Type B pancreatic cell (in vitro differentiated cells): ENCODE data around the gene TCP1. TPM values are rescaled to one million over a fixed set of nuclear protein-coding genes. Genes with fewer than 3 reads are reported as not detected.
"Not testable (repeated sequence)": the region's sequence is repeated elsewhere in the genome, so short reads cannot be mapped to it uniquely, and the experiment has no call there.

Experiments used
- DNase-seq: peaks from one replicate; pipeline ENCODE4 v3.0.0; 2021; ENCODE audit warnings: mixed read lengths; ENCODE audit not compliant: unreplicated experiment; ENCODE audit errors: extremely low spot score
- H3K27ac Mint-ChIP-seq: 2 replicates; pipeline ENCODE4 v1.8.0; 2021; ENCODE audit warnings: mild to moderate bottlenecking, mixed read lengths
- H3K27me3 Mint-ChIP-seq: 2 replicates; pipeline ENCODE4 v1.8.0; 2021; ENCODE audit warnings: mixed read lengths
- H3K36me3 Mint-ChIP-seq: 2 replicates; pipeline ENCODE4 v1.8.0; 2021; ENCODE audit warnings: mixed read lengths
- H3K4me1 Mint-ChIP-seq: one replicate; pipeline ENCODE4 v1.8.0; 2021; ENCODE audit warnings: mixed read lengths; ENCODE audit not compliant: unreplicated experiment
- H3K4me3 Mint-ChIP-seq: 2 replicates; pipeline ENCODE4 v1.8.0; 2021; ENCODE audit warnings: mild to moderate bottlenecking, mixed read lengths
- H3K9me3 Mint-ChIP-seq: 2 replicates; pipeline ENCODE4 v1.8.0; 2021; ENCODE audit warnings: mixed read lengths
- CTCF ChIP-seq: fragments of 200-600 bp; sonication (generic); conservative IDR thresholded peaks from 2 replicates; pipeline ENCODE4 v1.5.0; 2021; ENCODE audit warnings: antibody characterized with exemption, mild to moderate bottlenecking
- total RNA-seq: library from RNA; stranded (reverse); gene quantifications from 2 replicates; pipeline ENCODE4 v1.2.1, GENCODE V29; 2021; ENCODE audit warnings: low replicate concordance

Gene TCP1
- total RNA-seq, 1 donor from 2014 or later: 235 TPM

GRCh38 chr6:159821122-159821521 is 31.7 kb upstream of the TCP1 start:
- no peaks in the 10 kb centered on the region for H3K36me3 Mint-ChIP-seq
- no peaks in the 10 kb centered on the region for H3K4me1 Mint-ChIP-seq
- no peak overlapping the region for H3K4me3 Mint-ChIP-seq
- no peak overlapping the region for H3K27ac Mint-ChIP-seq
- H3K9me3 Mint-ChIP-seq: no peaks in the 10 kb centered on the region
- no peak for DNase-seq
- no peak for TF ChIP-seq CTCF
- H3K27me3 Mint-ChIP-seq: peaks cover 19% of the 10 kb centered on the region

GRCh38 chr6:159819932-159820640 is 30.7 kb upstream of the TCP1 start:
- H3K4me3 Mint-ChIP-seq: no peak overlapping the region
- H3K27me3 Mint-ChIP-seq: peaks cover 19% of the 10 kb centered on the region
- no peaks in the 10 kb centered on the region for H3K9me3 Mint-ChIP-seq
- TF ChIP-seq CTCF: no peak
- no peak for DNase-seq
- H3K4me1 Mint-ChIP-seq: no peaks in the 10 kb centered on the region
- no peak overlapping the region for H3K27ac Mint-ChIP-seq
- no peaks in the 10 kb centered on the region for H3K36me3 Mint-ChIP-seq

GRCh38 chr6:159819098-159819497 is 29.7 kb upstream of the TCP1 start:
- DNase-seq: no peak
- peaks cover 19% of the 10 kb centered on the region for H3K27me3 Mint-ChIP-seq
- H3K4me3 Mint-ChIP-seq: no peak overlapping the region
- no peaks in the 10 kb centered on the region for H3K36me3 Mint-ChIP-seq
- H3K27ac Mint-ChIP-seq: no peak overlapping the region
- no peaks in the 10 kb centered on the region for H3K4me1 Mint-ChIP-seq
- TF ChIP-seq CTCF: no peak
- H3K9me3 Mint-ChIP-seq: no peaks in the 10 kb centered on the region

GRCh38 chr6:159817951-159818739 is 28.7 kb upstream of the TCP1 start:
- Mint-ChIP-seq H3K9me3 (no peaks in the 10 kb centered on the region), H3K27me3 (peaks cover 19% of the 10 kb centered on the region), H3K36me3 (no peaks in the 10 kb centered on the region), H3K4me1 (no peaks in the 10 kb centered on the region), H3K4me3 (no peak overlapping the region), H3K27ac (no peak overlapping the region)
- no peak for TF ChIP-seq CTCF
- DNase-seq: no peak

GRCh38 chr6:159816775-159817174 is 27.4 kb upstream of the TCP1 start:
- H3K27me3 Mint-ChIP-seq: peaks cover 14% of the 10 kb centered on the region
- not testable (repeated sequence) for H3K36me3 Mint-ChIP-seq, H3K4me1 Mint-ChIP-seq, H3K4me3 Mint-ChIP-seq, H3K9me3 Mint-ChIP-seq, DNase-seq, H3K27ac Mint-ChIP-seq

GRCh38 chr6:159815410-159815809 is 26.0 kb upstream of the TCP1 start:
- Mint-ChIP-seq H3K27me3 (peaks cover 12% of the 10 kb centered on the region), H3K27ac (peak overlapping the region; percentile 48), H3K4me3 (no peak overlapping the region), H3K36me3 (no peaks in the 10 kb centered on the region), H3K9me3 (no peaks in the 10 kb centered on the region), H3K4me1 (no peaks in the 10 kb centered on the region)
- no peak for TF ChIP-seq CTCF
- DNase-seq: no peak
